Liver (tissue), 9 donors: ENCODE measurements around the gene HIPK2. TPM values are rescaled to one million over a fixed set of nuclear protein-coding genes. Genes with fewer than 3 reads are reported as not detected.

Experiments used
- DNase-seq: peaks from one replicate; pipeline ENCODE4 v3.0.0-alpha.2; 2017; ENCODE audit warnings: low spot score
- H3K27ac ChIP-seq, 2 donors: one replicate each; pipeline ENCODE4 v1.7.0; 2013; ENCODE audit warnings: inconsistent platforms in 2 of 2, low read length in 2 of 2, control low read depth in 1 of 2, low read depth in 1 of 2, mild to moderate bottlenecking in 1 of 2
- H3K27me3 ChIP-seq, 4 donors: one replicate each; pipeline versions ENCODE4 v1.6.1 to v1.7.0; 2013; ENCODE audit warnings: low read length in 3 of 4, inconsistent platforms in 1 of 4, mild to moderate bottlenecking in 1 of 4, moderate library complexity in 1 of 4; ENCODE audit not compliant: control insufficient read depth in 4 of 4, insufficient read depth in 4 of 4
- H3K36me3 ChIP-seq, 4 donors: one replicate each; pipeline versions ENCODE4 v1.6.1 to v1.7.0; 2013; ENCODE audit warnings: low read length in 3 of 4, mild to moderate bottlenecking in 3 of 4, low read depth in 1 of 4, moderate library complexity in 1 of 4; ENCODE audit not compliant: control insufficient read depth in 4 of 4, insufficient read depth in 3 of 4
- H3K4me1 ChIP-seq, 4 donors: one replicate each; pipeline versions ENCODE4 v1.6.1 to v1.7.0; 2013; ENCODE audit warnings: low read length in 3 of 4, mild to moderate bottlenecking in 3 of 4, moderate library complexity in 1 of 4; ENCODE audit not compliant: control insufficient read depth in 4 of 4, insufficient read depth in 4 of 4
- H3K4me3 ChIP-seq, 3 donors: one replicate each; pipeline versions ENCODE4 v1.6.1 to v1.7.0; 2013; ENCODE audit warnings: low read length in 3 of 3, control low read depth in 1 of 3, low read depth in 1 of 3, mild to moderate bottlenecking in 1 of 3
- H3K9ac ChIP-seq, 2 donors: one replicate each; pipeline ENCODE4 v1.7.0; 2013; ENCODE audit warnings: low read length in 2 of 2, mild to moderate bottlenecking in 2 of 2, moderate library complexity in 2 of 2, control low read depth in 1 of 2, low read depth in 1 of 2
- H3K9me3 ChIP-seq, 4 donors: one replicate each; pipeline versions ENCODE4 v1.6.1 to v1.7.0; 2013; ENCODE audit warnings: low read length in 3 of 4; ENCODE audit not compliant: control insufficient read depth in 4 of 4
- EGR1 ChIP-seq, 2 donors: IDR thresholded peaks; 2 replicates each; pipeline ENCODE4 v1.6.1; 2016 to 2018; ENCODE audit warnings: antibody characterized with exemption in 2 of 2, low read depth in 2 of 2
- FOXA1 ChIP-seq: IDR thresholded peaks from 2 replicates; pipeline ENCODE4 v1.6.1; 2016; ENCODE audit warnings: antibody characterized with exemption
- FOXA2 ChIP-seq: IDR thresholded peaks from 2 replicates; pipeline ENCODE4 v1.6.1; 2016; ENCODE audit warnings: antibody characterized with exemption
- GABPA ChIP-seq, 2 donors: IDR thresholded peaks in 1 of 2; conservative IDR thresholded peaks in 1 of 2; 2 replicates each; pipeline ENCODE4 v1.6.1; 2016; ENCODE audit warnings: antibody characterized with exemption in 2 of 2, mild to moderate bottlenecking in 1 of 2, moderate library complexity in 1 of 2
- HNF4A ChIP-seq, 2 donors: conservative IDR thresholded peaks; 2 replicates each; pipeline ENCODE4 v1.6.1; 2016; ENCODE audit warnings: antibody characterized with exemption in 2 of 2, mild to moderate bottlenecking in 2 of 2
- HNF4G ChIP-seq: IDR thresholded peaks from 2 replicates; pipeline ENCODE4 v1.6.1; 2016; ENCODE audit warnings: antibody characterized with exemption
- JUND ChIP-seq, 2 donors: IDR thresholded peaks; 2 replicates each; pipeline ENCODE4 v1.6.1; 2016; ENCODE audit warnings: antibody characterized with exemption in 2 of 2
- NR2F2 ChIP-seq: IDR thresholded peaks from 2 replicates; pipeline ENCODE4 v1.6.1; 2016; ENCODE audit warnings: antibody characterized with exemption
- RAD21 ChIP-seq, 2 donors: IDR thresholded peaks; 2 replicates each; pipeline ENCODE4 v1.6.1; 2016; ENCODE audit warnings: antibody characterized with exemption in 2 of 2, mild to moderate bottlenecking in 2 of 2
- RXRA ChIP-seq, 2 donors: IDR thresholded peaks; 2 replicates each; pipeline ENCODE4 v1.6.1; 2017 to 2018; ENCODE audit warnings: antibody characterized with exemption in 2 of 2, mild to moderate bottlenecking in 1 of 2
- SP1 ChIP-seq: IDR thresholded peaks from 2 replicates; pipeline ENCODE4 v1.6.1; 2018; ENCODE audit warnings: antibody characterized with exemption, mild to moderate bottlenecking
- TAF1 ChIP-seq: conservative IDR thresholded peaks from 2 replicates; pipeline ENCODE4 v1.6.1; 2016; ENCODE audit warnings: antibody characterized with exemption, mild to moderate bottlenecking
- YY1 ChIP-seq: IDR thresholded peaks from 2 replicates; pipeline ENCODE4 v1.6.1; 2016; ENCODE audit warnings: antibody characterized with exemption, mild to moderate bottlenecking
- WGBS: extraction: QIAGEN DNeasy Blood & Tissue Kit; methylation state at CpG from one replicate; pipeline ENCODE4 v1.1.7; 2013; 5-methylcytosine and 5-hydroxymethylcytosine counted together
- polyA plus RNA-seq, 2 donors: library from polyadenylated mRNA; stranded (reverse) in 1 of 2; unstranded in 1 of 2; fragments of 200-250 nt in 1 of 2; fragments of >200 nt in 1 of 2; fragmentation: Nextera tagmentation in 1 of 2; extraction: Ambion mirVana in 1 of 2; gene quantifications; one replicate each; pipeline versions ENCODE4 v1.2.1 to v1.2.3, GENCODE V29; 2013 to 2015
- total RNA-seq, 2 donors: library from RNA; depleted of rRNA; stranded (reverse); fragments of >200 nt; gene quantifications; one replicate each; pipeline ENCODE4 v1.2.3, GENCODE V29; 2014
- TF ChIP-seq, protein P1 (sequence below): IDR thresholded peaks from 2 replicates; pipeline ENCODE4 v1.6.1; 2016; ENCODE audit warnings: antibody characterized with exemption
- TF ChIP-seq, protein P2 (sequence below): fragments of 150-350 bp; IDR thresholded peaks from 2 replicates; pipeline ENCODE4 v1.5.1; 2017; ENCODE audit warnings: improper control_type of control experiment, low read depth, low read length; ENCODE audit not compliant: missing input control
- TF ChIP-seq, protein P3 (sequence below): IDR thresholded peaks from 2 replicates; pipeline ENCODE4 v1.6.1; 2016; ENCODE audit warnings: antibody characterized with exemption
- TF ChIP-seq, protein P4 (sequence below): IDR thresholded peaks from 2 replicates; pipeline ENCODE4 v1.6.1; 2016; ENCODE audit warnings: antibody characterized with exemption, mild to moderate bottlenecking
- TF ChIP-seq, protein P5 (sequence below): IDR thresholded peaks from 2 replicates; pipeline ENCODE4 v1.6.1; 2016; ENCODE audit warnings: antibody characterized with exemption
- donor health status: healthy.
- donor health status: healthy.
- donor health status: healthy.
- donor health status: healthy.
- donor health status: healthy.

HIPK2 gene
- total and polyA plus RNA-seq, 4 donors, result 13.1 to 48.8 (median 16.6) TPM

DNA sequence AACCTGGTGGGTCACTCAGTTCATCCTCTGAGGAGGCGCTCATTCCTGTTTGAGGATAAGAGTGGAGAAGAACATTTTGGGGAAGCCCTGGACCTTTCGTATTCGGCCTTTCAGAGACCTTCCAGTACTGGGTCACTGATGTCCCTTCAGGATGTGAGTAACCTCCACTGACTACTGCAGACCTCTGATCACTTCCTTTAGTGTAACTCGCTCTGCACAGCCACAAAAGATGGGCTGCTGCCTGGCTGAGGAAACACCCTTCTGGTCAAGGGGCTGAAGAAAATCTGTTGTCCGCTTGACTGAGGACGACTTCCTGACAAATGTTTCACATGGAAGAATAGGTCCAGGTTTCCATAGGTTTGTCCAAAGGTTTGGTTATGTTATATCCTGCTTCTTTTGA is 35.4 kb upstream of the HIPK2 start:
- Histone ChIP-seq H3K27me3 (no peaks in the 10 kb centered on the region), H3K4me3 (no peak overlapping the region), H3K27ac (no peak overlapping the region), H3K4me1 (no peaks in the 10 kb centered on the region), H3K9me3 (no peaks in the 10 kb centered on the region), H3K36me3 (no peaks in the 10 kb centered on the region), H3K9ac (no peak overlapping the region)
- WGBS, result 91% methylated on average over 6 of the region's 6 CpGs
- TF ChIP-seq, protein P1, sequence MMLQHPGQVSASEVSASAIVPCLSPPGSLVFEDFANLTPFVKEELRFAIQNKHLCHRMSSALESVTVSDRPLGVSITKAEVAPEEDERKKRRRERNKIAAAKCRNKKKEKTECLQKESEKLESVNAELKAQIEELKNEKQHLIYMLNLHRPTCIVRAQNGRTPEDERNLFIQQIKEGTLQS, result no peak
- no peak for DNase-seq

DNA sequence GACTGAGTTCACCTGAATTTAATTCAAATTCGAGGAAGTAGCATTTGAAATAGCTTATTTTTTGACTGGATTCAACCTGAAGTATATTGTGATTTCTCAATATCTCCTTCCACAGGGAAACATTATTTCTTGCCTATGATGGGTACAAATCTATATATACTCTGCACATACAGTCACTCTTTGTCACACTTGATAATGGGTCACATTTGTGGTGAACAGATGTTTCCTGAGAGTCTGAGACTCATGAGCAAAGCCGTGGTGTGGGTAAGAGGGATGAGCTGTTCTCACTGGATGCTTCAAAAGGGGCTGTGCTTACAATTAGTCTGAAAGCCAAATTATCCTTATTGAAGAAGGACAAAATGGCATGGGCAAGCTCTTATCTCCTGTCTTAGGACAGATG is 33.3 kb upstream of the HIPK2 start:
- H3K4me3 ChIP-seq, result no peak overlapping the region
- peaks cover 0 to 6% (median 0%) of the 10 kb centered on the region in 4 donors for H3K4me1 ChIP-seq
- no peak overlapping the region for H3K9ac ChIP-seq
- no peak overlapping the region for H3K27ac ChIP-seq
- H3K9me3 ChIP-seq, result no peaks in the 10 kb centered on the region
- DNase-seq, result no peak
- 73% methylated on average over 2 of the region's 2 CpGs for WGBS
- H3K36me3 ChIP-seq, result no peaks in the 10 kb centered on the region
- H3K27me3 ChIP-seq, result no peaks in the 10 kb centered on the region
- TF ChIP-seq, protein P2, sequence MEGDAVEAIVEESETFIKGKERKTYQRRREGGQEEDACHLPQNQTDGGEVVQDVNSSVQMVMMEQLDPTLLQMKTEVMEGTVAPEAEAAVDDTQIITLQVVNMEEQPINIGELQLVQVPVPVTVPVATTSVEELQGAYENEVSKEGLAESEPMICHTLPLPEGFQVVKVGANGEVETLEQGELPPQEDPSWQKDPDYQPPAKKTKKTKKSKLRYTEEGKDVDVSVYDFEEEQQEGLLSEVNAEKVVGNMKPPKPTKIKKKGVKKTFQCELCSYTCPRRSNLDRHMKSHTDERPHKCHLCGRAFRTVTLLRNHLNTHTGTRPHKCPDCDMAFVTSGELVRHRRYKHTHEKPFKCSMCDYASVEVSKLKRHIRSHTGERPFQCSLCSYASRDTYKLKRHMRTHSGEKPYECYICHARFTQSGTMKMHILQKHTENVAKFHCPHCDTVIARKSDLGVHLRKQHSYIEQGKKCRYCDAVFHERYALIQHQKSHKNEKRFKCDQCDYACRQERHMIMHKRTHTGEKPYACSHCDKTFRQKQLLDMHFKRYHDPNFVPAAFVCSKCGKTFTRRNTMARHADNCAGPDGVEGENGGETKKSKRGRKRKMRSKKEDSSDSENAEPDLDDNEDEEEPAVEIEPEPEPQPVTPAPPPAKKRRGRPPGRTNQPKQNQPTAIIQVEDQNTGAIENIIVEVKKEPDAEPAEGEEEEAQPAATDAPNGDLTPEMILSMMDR, result no peak
- TF ChIP-seq JUND (IDR thresholded peaks at IDR 0.05) (no peak), HNF4G (no peak), HNF4A (conservative IDR thresholded peaks at IDR 0.05) (no peak), FOXA2 (no peak), NR2F2 (no peak), GABPA (IDR thresholded peaks at IDR 0.05 in 1 of 2, conservative IDR thresholded peaks at IDR 0.05 in 1 of 2) (no peak), FOXA1 (no peak), TAF1 (no peak), YY1 (no peak), RXRA (IDR thresholded peaks at IDR 0.05) (no peak), SP1 (no peak)
- TF ChIP-seq, protein P1, result no peak
- TF ChIP-seq, protein P3, sequence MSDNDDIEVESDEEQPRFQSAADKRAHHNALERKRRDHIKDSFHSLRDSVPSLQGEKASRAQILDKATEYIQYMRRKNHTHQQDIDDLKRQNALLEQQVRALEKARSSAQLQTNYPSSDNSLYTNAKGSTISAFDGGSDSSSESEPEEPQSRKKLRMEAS, result no peak

DNA sequence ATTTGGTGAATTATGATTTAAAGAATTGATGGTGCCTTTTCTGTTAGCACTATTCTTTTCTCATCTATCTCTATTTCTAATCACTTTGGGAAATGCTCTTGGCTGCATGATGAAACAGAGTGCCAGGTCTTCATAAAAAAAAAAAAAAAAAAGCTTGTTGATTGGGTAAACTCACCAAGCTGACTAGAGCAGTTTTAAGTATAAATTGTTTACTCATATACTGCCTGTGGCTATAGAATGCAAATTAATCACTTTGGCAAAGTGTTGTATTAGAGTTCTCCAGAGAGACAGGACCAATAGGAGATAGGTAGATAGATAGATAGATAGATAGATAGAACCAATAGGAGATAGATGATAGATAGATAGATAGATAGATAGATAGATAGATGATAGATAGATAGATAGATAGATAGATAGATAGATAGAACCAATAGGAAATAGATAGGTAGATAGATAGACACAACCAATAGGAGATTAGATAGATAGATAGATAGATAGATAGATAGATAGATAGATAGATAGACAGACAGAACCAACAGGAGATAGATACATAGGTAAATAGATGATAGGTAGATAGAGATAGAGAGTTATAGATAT is 31.1 kb upstream of the HIPK2 start:
- Histone ChIP-seq H3K9ac (no peak overlapping the region), H3K9me3 (no peaks in the 10 kb centered on the region), H3K4me1 (peaks cover 0 to 6% (median 0%) of the 10 kb centered on the region in 4 donors), H3K27me3 (no peaks in the 10 kb centered on the region), H3K4me3 (no peak overlapping the region), H3K27ac (no peak overlapping the region), H3K36me3 (no peaks in the 10 kb centered on the region)
- no peak for DNase-seq
- TF ChIP-seq FOXA2, result no peak
- TF ChIP-seq, protein P4, sequence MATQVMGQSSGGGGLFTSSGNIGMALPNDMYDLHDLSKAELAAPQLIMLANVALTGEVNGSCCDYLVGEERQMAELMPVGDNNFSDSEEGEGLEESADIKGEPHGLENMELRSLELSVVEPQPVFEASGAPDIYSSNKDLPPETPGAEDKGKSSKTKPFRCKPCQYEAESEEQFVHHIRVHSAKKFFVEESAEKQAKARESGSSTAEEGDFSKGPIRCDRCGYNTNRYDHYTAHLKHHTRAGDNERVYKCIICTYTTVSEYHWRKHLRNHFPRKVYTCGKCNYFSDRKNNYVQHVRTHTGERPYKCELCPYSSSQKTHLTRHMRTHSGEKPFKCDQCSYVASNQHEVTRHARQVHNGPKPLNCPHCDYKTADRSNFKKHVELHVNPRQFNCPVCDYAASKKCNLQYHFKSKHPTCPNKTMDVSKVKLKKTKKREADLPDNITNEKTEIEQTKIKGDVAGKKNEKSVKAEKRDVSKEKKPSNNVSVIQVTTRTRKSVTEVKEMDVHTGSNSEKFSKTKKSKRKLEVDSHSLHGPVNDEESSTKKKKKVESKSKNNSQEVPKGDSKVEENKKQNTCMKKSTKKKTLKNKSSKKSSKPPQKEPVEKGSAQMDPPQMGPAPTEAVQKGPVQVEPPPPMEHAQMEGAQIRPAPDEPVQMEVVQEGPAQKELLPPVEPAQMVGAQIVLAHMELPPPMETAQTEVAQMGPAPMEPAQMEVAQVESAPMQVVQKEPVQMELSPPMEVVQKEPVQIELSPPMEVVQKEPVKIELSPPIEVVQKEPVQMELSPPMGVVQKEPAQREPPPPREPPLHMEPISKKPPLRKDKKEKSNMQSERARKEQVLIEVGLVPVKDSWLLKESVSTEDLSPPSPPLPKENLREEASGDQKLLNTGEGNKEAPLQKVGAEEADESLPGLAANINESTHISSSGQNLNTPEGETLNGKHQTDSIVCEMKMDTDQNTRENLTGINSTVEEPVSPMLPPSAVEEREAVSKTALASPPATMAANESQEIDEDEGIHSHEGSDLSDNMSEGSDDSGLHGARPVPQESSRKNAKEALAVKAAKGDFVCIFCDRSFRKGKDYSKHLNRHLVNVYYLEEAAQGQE, result no peak
- TF ChIP-seq SP1, result no peak
- TF ChIP-seq TAF1, result no peak
- TF ChIP-seq, protein P5, sequence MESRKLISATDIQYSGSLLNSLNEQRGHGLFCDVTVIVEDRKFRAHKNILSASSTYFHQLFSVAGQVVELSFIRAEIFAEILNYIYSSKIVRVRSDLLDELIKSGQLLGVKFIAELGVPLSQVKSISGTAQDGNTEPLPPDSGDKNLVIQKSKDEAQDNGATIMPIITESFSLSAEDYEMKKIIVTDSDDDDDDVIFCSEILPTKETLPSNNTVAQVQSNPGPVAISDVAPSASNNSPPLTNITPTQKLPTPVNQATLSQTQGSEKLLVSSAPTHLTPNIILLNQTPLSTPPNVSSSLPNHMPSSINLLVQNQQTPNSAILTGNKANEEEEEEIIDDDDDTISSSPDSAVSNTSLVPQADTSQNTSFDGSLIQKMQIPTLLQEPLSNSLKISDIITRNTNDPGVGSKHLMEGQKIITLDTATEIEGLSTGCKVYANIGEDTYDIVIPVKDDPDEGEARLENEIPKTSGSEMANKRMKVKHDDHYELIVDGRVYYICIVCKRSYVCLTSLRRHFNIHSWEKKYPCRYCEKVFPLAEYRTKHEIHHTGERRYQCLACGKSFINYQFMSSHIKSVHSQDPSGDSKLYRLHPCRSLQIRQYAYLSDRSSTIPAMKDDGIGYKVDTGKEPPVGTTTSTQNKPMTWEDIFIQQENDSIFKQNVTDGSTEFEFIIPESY, result no peak
- TF ChIP-seq FOXA1, result no peak
- TF ChIP-seq JUND (IDR thresholded peaks at IDR 0.05), result no peak
- no peak for TF ChIP-seq YY1
- TF ChIP-seq, protein P1, result no peak
- no peak for TF ChIP-seq RAD21 (IDR thresholded peaks at IDR 0.05)
- no peak for TF ChIP-seq NR2F2
- TF ChIP-seq EGR1 (IDR thresholded peaks at IDR 0.05; ENCODE audit: low read depth in 2 of 2), result no peak
- TF ChIP-seq RXRA (IDR thresholded peaks at IDR 0.05), result no peak
- no peak for TF ChIP-seq HNF4A (conservative IDR thresholded peaks at IDR 0.05)
